ENCODE measurements around the gene DMD. TPM values are rescaled to one million over a fixed set of nuclear protein-coding genes. Genes with fewer than 3 reads are reported as not detected.

The DMD gene
- total RNA-seq, 1 donor from 2014 or later: 30.6 TPM

GRCh38 chrX:31461266-31461665 lies 1750.1 kb downstream of the DMD start:
- no peak overlapping the region for H3K9ac ChIP-seq
- TF ChIP-seq EZH2 (IDR thresholded peaks at IDR 0.05) (no peak), EZH2phosphoT487 (IDR thresholded peaks at IDR 0.05) (no peak), CTCF (IDR thresholded peaks at IDR 0.05) (no peak)
- no peaks in the 10 kb centered on the region for H3K27me3 ChIP-seq
- no peaks in the 10 kb centered on the region for H3K79me2 ChIP-seq (ENCODE audit: low read depth)
- H3K4me3 Mint-ChIP-seq: no peak overlapping the region
- H3K36me3 Mint-ChIP-seq: no peaks in the 10 kb centered on the region
- H3K4me1 ChIP-seq: no peaks in the 10 kb centered on the region
- no peak overlapping the region for H3K4me3 ChIP-seq
- H3K4me1 Mint-ChIP-seq: no peaks in the 10 kb centered on the region
- H3K27me3 Mint-ChIP-seq (ENCODE audit: insufficient read depth, low read depth): no peaks in the 10 kb centered on the region
- H3K27ac Mint-ChIP-seq: no peak overlapping the region
- no peaks in the 10 kb centered on the region for H3F3A ChIP-seq (ENCODE audit: low read depth)
- no peaks in the 10 kb centered on the region for H3K36me3 ChIP-seq
- no peak for DNase-seq (ENCODE audit: low spot score)
- no peaks in the 10 kb centered on the region for H4K20me1 ChIP-seq (ENCODE audit: low read depth)
- peaks cover 5% of the 10 kb centered on the region for H3K9me3 Mint-ChIP-seq
- no peak overlapping the region for H3K27ac ChIP-seq
- no peak overlapping the region for H3K4me2 ChIP-seq
- no peaks in the 10 kb centered on the region for H3K9me3 ChIP-seq (ENCODE audit: low read depth)
- H2AFZ ChIP-seq (replicated peaks): no peak overlapping the region

GRCh38 chrX:31459361-31459760 lies 1752.0 kb downstream of the DMD start:
- no peaks in the 10 kb centered on the region for H3K79me2 ChIP-seq (ENCODE audit: low read depth)
- H3K9me3 ChIP-seq (ENCODE audit: low read depth): no peaks in the 10 kb centered on the region
- Mint-ChIP-seq H3K36me3 (no peaks in the 10 kb centered on the region), H3K27me3 (ENCODE audit: insufficient read depth, low read depth) (no peaks in the 10 kb centered on the region), H3K9me3 (peaks cover 3% of the 10 kb centered on the region), H3K27ac (no peak overlapping the region), H3K4me3 (no peak overlapping the region), H3K4me1 (no peaks in the 10 kb centered on the region)
- no peaks in the 10 kb centered on the region for H4K20me1 ChIP-seq (ENCODE audit: low read depth)
- no peak overlapping the region for H3K4me2 ChIP-seq
- no peak overlapping the region for H2AFZ ChIP-seq (replicated peaks)
- H3K4me1 ChIP-seq: no peaks in the 10 kb centered on the region
- no peak overlapping the region for H3K4me3 ChIP-seq
- TF ChIP-seq CTCF (IDR thresholded peaks at IDR 0.05) (no peak), EZH2phosphoT487 (IDR thresholded peaks at IDR 0.05) (no peak), EZH2 (IDR thresholded peaks at IDR 0.05) (no peak)
- H3F3A ChIP-seq (ENCODE audit: low read depth): no peaks in the 10 kb centered on the region
- no peaks in the 10 kb centered on the region for H3K27me3 ChIP-seq
- H3K27ac ChIP-seq: no peak overlapping the region
- H3K9ac ChIP-seq: no peak overlapping the region
- no peak for DNase-seq (ENCODE audit: low spot score)
- H3K36me3 ChIP-seq: no peaks in the 10 kb centered on the region

GRCh38 chrX:31449965-31450364 lies 1761.4 kb downstream of the DMD start:
- no peak overlapping the region for H3K27ac Mint-ChIP-seq
- H3K9me3 ChIP-seq (ENCODE audit: low read depth): no peaks in the 10 kb centered on the region
- H3K4me1 ChIP-seq: no peaks in the 10 kb centered on the region

More at GRCh38 chrX:31449965-31450364, 1761.4 kb downstream of the DMD start:
- H3K36me3 ChIP-seq: no peaks in the 10 kb centered on the region
- no peak overlapping the region for H3K9ac ChIP-seq
- no peak for DNase-seq (ENCODE audit: low spot score)
- TF ChIP-seq EZH2phosphoT487 (IDR thresholded peaks at IDR 0.05) (no peak), CTCF (IDR thresholded peaks at IDR 0.05) (no peak), EZH2 (IDR thresholded peaks at IDR 0.05) (no peak)
- no peak overlapping the region for H3K4me3 Mint-ChIP-seq
- no peaks in the 10 kb centered on the region for H3F3A ChIP-seq (ENCODE audit: low read depth)
- no peaks in the 10 kb centered on the region for H4K20me1 ChIP-seq (ENCODE audit: low read depth)
- no peak overlapping the region for H3K27ac ChIP-seq
- H2AFZ ChIP-seq (replicated peaks): no peak overlapping the region
- H3K36me3 Mint-ChIP-seq: peaks cover 2% of the 10 kb centered on the region
- no peaks in the 10 kb centered on the region for H3K4me1 Mint-ChIP-seq
- no peaks in the 10 kb centered on the region for H3K27me3 ChIP-seq
- no peak overlapping the region for H3K4me2 ChIP-seq
- H3K79me2 ChIP-seq (ENCODE audit: low read depth): no peaks in the 10 kb centered on the region
- no peaks in the 10 kb centered on the region for H3K27me3 Mint-ChIP-seq (ENCODE audit: insufficient read depth, low read depth)
- no peak overlapping the region for H3K4me3 ChIP-seq
- peaks cover 3% of the 10 kb centered on the region for H3K9me3 Mint-ChIP-seq

All from neural progenitor cell (in vitro differentiated cells).